OCI-LY3 (cell line): ENCODE measurements around the gene GFER.

Source experiments
- H2AFZ ChIP-seq: fragments of 200-600, 300-600 bp; shearing (Covaris generic); 2 replicates; pipeline ENCODE4 v1.6.0; 2014; ENCODE audit warnings: antibody characterized with exemption, low read depth, low read length
- H3K27ac ChIP-seq: fragments of 200-600, 300-600 bp; sonication (generic); 2 replicates; pipeline ENCODE4 v1.5.1; 2014; ENCODE audit warnings: mild to moderate bottlenecking, low read length, moderate library complexity, mixed read lengths
- H3K27me3 ChIP-seq: fragments of 200-600, 300-600 bp; sonication (generic); 2 replicates; pipeline ENCODE4 v1.6.1; 2014; ENCODE audit warnings: low read depth, low read length, mixed read lengths
- H3K36me3 ChIP-seq: fragments of 200-600, 300-600 bp; sonication (generic); replicated peaks from 2 replicates; pipeline ENCODE3; 2014; ENCODE audit warnings: low read depth, low read length, mixed read lengths
- H3K4me1 ChIP-seq: fragments of 300-600, 200-600 bp; sonication (generic); 2 replicates; pipeline ENCODE4 v1.6.1; 2014; ENCODE audit warnings: low read length, mixed read lengths
- H3K4me2 ChIP-seq: fragments of 200-600, 300-600 bp; sonication (generic); 2 replicates; pipeline ENCODE4 v1.6.1; 2014; ENCODE audit warnings: low read length, mixed read lengths
- H3K4me3 ChIP-seq: fragments of 300-600, 200-600 bp; sonication (generic); 2 replicates; pipeline ENCODE4 v1.5.1; 2014; ENCODE audit warnings: antibody characterized with exemption, mild to moderate bottlenecking, low read length, moderate library complexity
- H3K79me2 ChIP-seq: fragments of 300-600, 200-600 bp; shearing (Covaris generic); 2 replicates; pipeline ENCODE4 v1.6.1; 2014; ENCODE audit warnings: mild to moderate bottlenecking, low read length, mixed read lengths
- H3K9ac ChIP-seq: fragments of 300-600, 200-600 bp; shearing (Covaris generic); 2 replicates; pipeline ENCODE4 v1.6.0; 2014; ENCODE audit warnings: mild to moderate bottlenecking, low read length, moderate library complexity
- H3K9me3 ChIP-seq: fragments of 200-600, 300-600 bp; shearing (Covaris generic); 2 replicates; pipeline ENCODE4 v1.6.1; 2014; ENCODE audit warnings: low read length, mixed read lengths; ENCODE audit not compliant: insufficient read depth
- H4K20me1 ChIP-seq: fragments of 200-600, 300-600 bp; sonication (generic); 2 replicates; pipeline ENCODE4 v1.6.1; 2016; ENCODE audit warnings: low read length, mixed read lengths; ENCODE audit not compliant: insufficient read depth
- EZH2phosphoT487 ChIP-seq: fragments of 200-600 bp; shearing (Covaris generic); IDR thresholded peaks from 2 replicates; pipeline ENCODE4 v1.6.1; 2018; ENCODE audit warnings: antibody characterized with exemption, mixed run types, low read depth
- TF ChIP-seq, protein P1 (sequence below): fragments of 200-600, 300-600 bp; sonication (generic); IDR thresholded peaks from 2 replicates; pipeline ENCODE4 v1.5.1; 2014; ENCODE audit warnings: antibody characterized with exemption, low read length, low read depth

The GFER gene

GRCh38 chr16:2025878-2026460 lies 42.0 kb downstream of the GFER start:
- no peak overlapping the region; the same call in 1 of the 2 replicates for H3K4me3 ChIP-seq
- peaks cover 10% of the 10 kb centered on the region; the same call in 1 of the 2 replicates for H3K4me1 ChIP-seq
- H3K9me3 ChIP-seq, result no peaks in the 10 kb centered on the region
- H3K27me3 ChIP-seq, result peaks cover 28% of the 10 kb centered on the region
- no peaks in the 10 kb centered on the region for H4K20me1 ChIP-seq
- H3K79me2 ChIP-seq, result no peaks in the 10 kb centered on the region
- no peak for TF ChIP-seq EZH2phosphoT487
- TF ChIP-seq, protein P1, sequence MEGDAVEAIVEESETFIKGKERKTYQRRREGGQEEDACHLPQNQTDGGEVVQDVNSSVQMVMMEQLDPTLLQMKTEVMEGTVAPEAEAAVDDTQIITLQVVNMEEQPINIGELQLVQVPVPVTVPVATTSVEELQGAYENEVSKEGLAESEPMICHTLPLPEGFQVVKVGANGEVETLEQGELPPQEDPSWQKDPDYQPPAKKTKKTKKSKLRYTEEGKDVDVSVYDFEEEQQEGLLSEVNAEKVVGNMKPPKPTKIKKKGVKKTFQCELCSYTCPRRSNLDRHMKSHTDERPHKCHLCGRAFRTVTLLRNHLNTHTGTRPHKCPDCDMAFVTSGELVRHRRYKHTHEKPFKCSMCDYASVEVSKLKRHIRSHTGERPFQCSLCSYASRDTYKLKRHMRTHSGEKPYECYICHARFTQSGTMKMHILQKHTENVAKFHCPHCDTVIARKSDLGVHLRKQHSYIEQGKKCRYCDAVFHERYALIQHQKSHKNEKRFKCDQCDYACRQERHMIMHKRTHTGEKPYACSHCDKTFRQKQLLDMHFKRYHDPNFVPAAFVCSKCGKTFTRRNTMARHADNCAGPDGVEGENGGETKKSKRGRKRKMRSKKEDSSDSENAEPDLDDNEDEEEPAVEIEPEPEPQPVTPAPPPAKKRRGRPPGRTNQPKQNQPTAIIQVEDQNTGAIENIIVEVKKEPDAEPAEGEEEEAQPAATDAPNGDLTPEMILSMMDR, result no peak
- no peak overlapping the region for H3K27ac ChIP-seq
- H3K4me2 ChIP-seq, result no peak overlapping the region
- H3K9ac ChIP-seq, result no peak overlapping the region
- H2AFZ ChIP-seq, result no peak overlapping the region
- no peaks in the 10 kb centered on the region for H3K36me3 ChIP-seq

- Histone ChIP-seq H3K9me3 (no peaks in the 10 kb centered on the region), H3K4me2 (peak within 1 kb of the TSS; percentile 51), H3K27ac (no peak within 1 kb of the TSS), H3K4me1 (peaks cover 10% of the 10 kb centered on the region; the same call in 1 of the 2 replicates), H3K36me3 (no peaks in the 10 kb centered on the region), H3K27me3 (peaks cover 28% of the 10 kb centered on the region), H3K79me2 (no peaks in the 10 kb centered on the region), H3K4me3 (peak within 1 kb of the TSS; percentile 70), H2AFZ (no peak within 1 kb of the TSS), H4K20me1 (no peaks in the 10 kb centered on the region), H3K9ac (no peak within 1 kb of the TSS)
- TF ChIP-seq EZH2phosphoT487, result no peak
- TF ChIP-seq, protein P1, result no peak
These were observed 42.5 kb downstream of the GFER start, which contains the start of gene NHERF2 for GRCh38 chr16:2026461-2027023. Gene NHERF2 (plus strand): TSS chr16:2026902. CDS start chr16:2027006, 104 bp downstream.

- no peaks in the 10 kb centered on the region for H3K36me3 ChIP-seq
- H3K9me3 ChIP-seq, result no peaks in the 10 kb centered on the region
- TF ChIP-seq, protein P1, result no peak
- no peak for TF ChIP-seq EZH2phosphoT487
- peaks cover 12% of the 10 kb centered on the region for H3K4me1 ChIP-seq
- no peaks in the 10 kb centered on the region for H4K20me1 ChIP-seq
- H3K79me2 ChIP-seq, result no peaks in the 10 kb centered on the region
- no peak overlapping the region for H2AFZ ChIP-seq
- H3K4me2 ChIP-seq, result peak overlapping the region; percentile 50
- no peak overlapping the region for H3K9ac ChIP-seq
- H3K27ac ChIP-seq, result no peak overlapping the region
- H3K4me3 ChIP-seq, result peak overlapping the region; percentile 70
- peaks cover 28% of the 10 kb centered on the region for H3K27me3 ChIP-seq
These were observed 43.3 kb downstream of the GFER start for GRCh38 chr16:2027024-2028010.

GRCh38 chr16:2028146-2028545 lies 44.2 kb downstream of the GFER start:
- TF ChIP-seq EZH2phosphoT487, result no peak

More at GRCh38 chr16:2028146-2028545, 44.2 kb downstream of the GFER start:
- Histone ChIP-seq H3K36me3 (no peaks in the 10 kb centered on the region), H3K9me3 (no peaks in the 10 kb centered on the region), H3K27ac (no peak overlapping the region), H3K4me3 (no peak overlapping the region), H3K9ac (no peak overlapping the region), H3K27me3 (peaks cover 28% of the 10 kb centered on the region), H3K79me2 (no peaks in the 10 kb centered on the region), H3K4me1 (peaks cover 15% of the 10 kb centered on the region), H2AFZ (no peak overlapping the region), H3K4me2 (no peak overlapping the region), H4K20me1 (no peaks in the 10 kb centered on the region)
